Stomach smooth muscle (tissue), 2 donors: ENCODE results near the gene MAPK1.
"Not testable (repeated sequence)": the region's sequence is repeated elsewhere in the genome, so short reads cannot be mapped to it uniquely, and the experiment has no call there.

ENCODE experiments used
- H3K27ac ChIP-seq: one replicate; pipeline ENCODE4 v1.7.0; 2013; ENCODE audit warnings: mild to moderate bottlenecking, low read length, inconsistent platforms
- H3K27me3 ChIP-seq, 2 donors: one replicate each; pipeline ENCODE4 v1.7.0; 2013; ENCODE audit warnings: low read length in 2 of 2; ENCODE audit not compliant: insufficient read depth in 2 of 2, control insufficient read depth in 1 of 2
- H3K36me3 ChIP-seq, 2 donors: one replicate each; pipeline ENCODE4 v1.7.0; 2013; ENCODE audit warnings: low read length in 2 of 2; ENCODE audit not compliant: control insufficient read depth in 2 of 2, insufficient read depth in 2 of 2
- H3K4me1 ChIP-seq: one replicate; pipeline ENCODE4 v1.7.0; 2013; ENCODE audit warnings: low read length; ENCODE audit not compliant: control insufficient read depth, insufficient read depth
- H3K4me3 ChIP-seq, 2 donors: one replicate each; pipeline ENCODE4 v1.7.0; 2013; ENCODE audit warnings: low read length in 2 of 2
- H3K9ac ChIP-seq, 2 donors: one replicate each; pipeline ENCODE4 v1.7.0; 2013; ENCODE audit warnings: low read length in 2 of 2, mild to moderate bottlenecking in 1 of 2
- H3K9me3 ChIP-seq, 2 donors: one replicate each; pipeline ENCODE4 v1.7.0; 2013; ENCODE audit warnings: low read length in 2 of 2; ENCODE audit not compliant: control insufficient read depth in 2 of 2
- donor health status: healthy.
- donor health status: Pancreatic carcinoma.

Gene MAPK1

DNA sequence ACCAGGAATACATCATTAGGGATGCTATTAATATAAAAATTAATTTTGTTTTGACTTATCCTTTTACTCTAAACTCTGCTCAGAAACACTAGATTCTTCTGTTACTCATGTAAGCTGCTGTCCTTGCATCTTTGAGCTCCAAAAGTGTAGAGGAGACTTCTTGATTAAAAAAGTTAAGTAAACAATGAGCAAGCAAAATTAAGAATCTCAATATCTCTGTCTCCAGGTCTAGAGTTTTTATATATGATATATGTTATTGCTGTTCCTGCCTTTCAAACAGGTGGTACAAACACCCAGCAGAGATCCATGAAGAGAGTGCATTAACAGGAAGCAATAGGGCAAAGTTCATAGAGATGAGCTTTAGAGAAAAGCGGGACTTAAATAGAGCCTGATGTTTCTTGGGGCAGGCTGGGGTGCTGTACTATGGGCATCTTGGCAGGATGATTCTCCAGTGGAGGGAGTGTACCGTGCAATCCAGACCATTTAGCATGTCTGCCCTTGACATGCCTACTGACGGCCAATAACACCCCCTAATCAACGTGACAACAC lies 6.9 kb downstream of the MAPK1 start:
- H3K27ac ChIP-seq: no peak overlapping the region
- no peak overlapping the region for H3K9ac ChIP-seq
- peaks cover 12% of the 10 kb centered on the region for H3K4me1 ChIP-seq
- H3K36me3 ChIP-seq: no peaks in the 10 kb centered on the region
- no peaks in the 10 kb centered on the region for H3K27me3 ChIP-seq
- H3K4me3 ChIP-seq: no peak overlapping the region
- no peaks in the 10 kb centered on the region for H3K9me3 ChIP-seq

DNA sequence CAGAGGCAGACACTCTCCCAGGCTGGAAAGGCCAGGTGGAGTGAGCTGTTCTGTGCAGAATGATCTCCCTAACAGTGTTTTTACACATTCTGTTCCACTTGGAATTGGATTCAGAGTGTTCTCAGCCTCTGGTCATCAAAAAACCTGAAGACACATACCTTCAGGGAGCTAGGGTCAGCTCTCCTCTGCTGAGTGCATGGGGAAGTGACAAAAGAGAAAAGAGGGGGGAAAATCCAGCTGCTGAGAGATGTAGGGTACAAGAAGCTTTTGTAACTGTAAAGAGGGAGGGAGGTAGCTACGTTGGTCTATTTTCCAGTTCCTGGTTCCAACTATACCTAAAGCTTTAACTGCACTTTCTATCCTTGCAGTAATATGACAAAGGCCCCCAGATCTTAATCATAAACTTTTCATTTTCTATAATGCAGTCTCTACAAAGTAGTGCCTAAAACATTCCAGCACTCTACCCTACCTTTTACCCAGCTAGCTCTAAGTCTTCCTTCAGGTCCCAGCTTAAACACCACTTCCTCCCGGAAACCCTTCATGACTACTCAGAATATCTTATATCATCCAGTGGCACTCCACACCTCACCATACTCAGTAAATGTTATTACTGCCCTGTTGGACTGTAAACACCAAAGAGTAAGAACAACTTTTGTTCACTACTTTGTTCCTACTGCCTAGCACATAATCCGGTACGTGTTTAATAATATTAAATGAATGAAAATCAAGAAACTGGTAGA lies 9.2 kb downstream of the MAPK1 start:
- no peak overlapping the region for H3K4me3 ChIP-seq

DNA sequence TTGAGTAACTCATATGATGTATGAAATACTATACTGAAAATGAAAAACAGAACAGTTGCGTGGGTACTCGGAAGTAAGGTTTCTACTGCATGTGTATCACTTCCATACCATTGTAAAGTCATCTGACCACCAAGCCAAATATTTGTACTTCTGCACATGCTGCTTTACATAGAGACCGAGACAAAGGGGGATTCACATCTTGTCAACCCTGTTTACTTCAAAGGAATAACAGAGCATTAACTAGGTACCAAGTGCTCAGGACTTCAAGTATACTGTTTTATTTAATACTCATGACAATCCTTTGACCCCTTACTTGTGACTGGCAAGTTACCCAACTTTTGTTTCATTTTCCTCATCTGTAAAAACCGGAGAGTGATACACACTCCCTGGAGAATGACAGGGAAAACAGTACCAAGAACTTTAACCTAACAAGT lies 9.9 kb downstream of the MAPK1 start:
- H3K36me3 ChIP-seq: no peaks in the 10 kb centered on the region
- peaks cover 12% of the 10 kb centered on the region for H3K4me1 ChIP-seq
- H3K9ac ChIP-seq: no peak overlapping the region
- H3K9me3 ChIP-seq: no peaks in the 10 kb centered on the region
- H3K27ac ChIP-seq: peak overlapping the region; percentile 53
- H3K4me3 ChIP-seq: no peak overlapping the region
- no peaks in the 10 kb centered on the region for H3K27me3 ChIP-seq

More for the DNA sequence above, 9.2 kb downstream of the MAPK1 start:
- Histone ChIP-seq H3K9ac (no peak overlapping the region), H3K4me1 (peaks cover 12% of the 10 kb centered on the region), H3K36me3 (no peaks in the 10 kb centered on the region), H3K27me3 (no peaks in the 10 kb centered on the region), H3K27ac (peak overlapping the region; percentile 53), H3K9me3 (no peaks in the 10 kb centered on the region)

DNA sequence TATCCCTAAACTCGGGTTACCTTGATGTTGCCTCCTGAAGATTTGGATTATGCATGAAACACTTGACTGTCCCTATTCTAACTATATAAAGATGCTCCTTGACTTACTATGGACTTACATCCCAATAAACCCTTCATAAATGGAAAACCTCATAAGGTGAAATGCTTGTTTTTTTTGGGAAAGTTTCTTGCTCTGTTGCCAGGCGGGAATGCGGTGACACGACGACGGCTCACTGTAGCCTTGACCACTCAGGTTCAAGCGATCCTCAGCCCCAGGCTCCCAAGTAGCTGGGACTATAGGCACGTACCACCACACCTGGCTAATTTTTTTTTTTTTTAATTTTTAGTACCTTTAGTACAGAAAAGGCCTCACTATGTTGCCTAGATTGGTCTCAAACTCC lies 10.6 kb downstream of the MAPK1 start:
- Histone ChIP-seq H3K36me3 (no peaks in the 10 kb centered on the region), H3K9me3 (no peaks in the 10 kb centered on the region), H3K27ac (no peak overlapping the region), H3K4me1 (peaks cover 12% of the 10 kb centered on the region), H3K27me3 (no peaks in the 10 kb centered on the region), H3K9ac (no peak overlapping the region), H3K4me3 (no peak overlapping the region)

DNA sequence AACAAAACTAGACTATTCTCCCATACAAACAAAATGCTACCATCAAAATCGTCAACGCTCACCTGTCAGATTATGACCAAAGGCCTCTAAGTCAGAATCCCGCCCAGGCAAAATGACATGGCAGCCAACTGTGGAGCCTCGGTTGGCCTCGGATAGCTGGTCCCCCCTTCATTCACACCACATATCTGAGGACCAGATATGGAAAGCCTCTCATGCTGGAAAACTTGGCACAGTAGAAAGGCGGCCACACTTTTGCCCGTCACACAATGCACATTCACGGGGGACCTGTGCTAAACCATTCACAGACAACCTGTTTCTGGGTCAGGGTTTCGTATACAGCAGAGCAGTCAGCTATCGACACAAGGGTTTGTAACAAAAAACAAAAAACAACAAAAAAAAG lies 11.2 kb downstream of the MAPK1 start:
- Histone ChIP-seq H3K27me3 (no peaks in the 10 kb centered on the region), H3K4me1 (peaks cover 12% of the 10 kb centered on the region), H3K9ac (no peak overlapping the region), H3K9me3 (no peaks in the 10 kb centered on the region), H3K27ac (no peak overlapping the region), H3K4me3 (no peak overlapping the region), H3K36me3 (no peaks in the 10 kb centered on the region)

DNA sequence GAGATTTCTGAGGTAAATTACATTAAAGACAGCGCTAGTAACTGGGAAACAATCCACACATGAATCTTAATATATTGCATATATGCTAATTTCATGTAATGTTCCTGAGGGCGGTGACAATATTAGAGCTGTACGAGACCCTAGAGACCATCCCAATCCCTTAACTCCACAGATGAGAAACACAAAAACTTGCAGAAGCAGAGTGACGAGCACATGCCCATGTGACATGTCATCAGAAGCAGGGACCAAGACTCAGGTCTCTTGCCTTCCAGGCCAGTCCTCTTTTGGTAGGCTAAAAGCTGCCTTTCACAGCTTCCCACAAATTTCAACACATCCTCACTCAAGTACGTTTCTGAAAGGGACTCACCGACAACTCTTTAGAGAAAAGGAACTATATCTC lies 11.8 kb downstream of the MAPK1 start:
- Histone ChIP-seq H3K9me3 (no peaks in the 10 kb centered on the region), H3K27me3 (no peaks in the 10 kb centered on the region), H3K4me1 (peaks cover 9% of the 10 kb centered on the region), H3K27ac (no peak overlapping the region), H3K9ac (no peak overlapping the region), H3K36me3 (no peaks in the 10 kb centered on the region), H3K4me3 (no peak overlapping the region)

DNA sequence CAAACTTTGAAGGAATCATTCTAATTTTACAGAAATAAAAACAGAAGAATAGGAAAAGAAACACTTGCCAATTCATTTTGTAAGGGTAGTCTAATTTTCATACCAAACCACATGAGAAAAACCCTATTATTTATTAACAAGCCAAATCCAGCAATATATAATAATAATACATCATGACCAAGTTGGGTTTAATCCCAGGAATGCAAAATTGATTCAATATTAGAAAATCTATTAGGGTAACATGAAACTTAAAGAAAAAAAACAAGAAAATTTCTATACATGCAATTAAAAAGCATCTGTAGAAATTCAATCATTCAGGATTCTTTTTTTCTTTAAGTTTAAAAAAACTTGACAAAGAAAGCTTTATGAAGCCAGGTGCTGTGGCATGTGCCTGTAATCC lies 16.8 kb downstream of the MAPK1 start:
- Histone ChIP-seq H3K36me3 (no peaks in the 10 kb centered on the region), H3K9me3 (no peaks in the 10 kb centered on the region), H3K9ac (no peak overlapping the region), H3K27ac (no peak overlapping the region), H3K4me3 (no peak overlapping the region), H3K27me3 (no peaks in the 10 kb centered on the region), H3K4me1 (peaks cover 8% of the 10 kb centered on the region)

DNA sequence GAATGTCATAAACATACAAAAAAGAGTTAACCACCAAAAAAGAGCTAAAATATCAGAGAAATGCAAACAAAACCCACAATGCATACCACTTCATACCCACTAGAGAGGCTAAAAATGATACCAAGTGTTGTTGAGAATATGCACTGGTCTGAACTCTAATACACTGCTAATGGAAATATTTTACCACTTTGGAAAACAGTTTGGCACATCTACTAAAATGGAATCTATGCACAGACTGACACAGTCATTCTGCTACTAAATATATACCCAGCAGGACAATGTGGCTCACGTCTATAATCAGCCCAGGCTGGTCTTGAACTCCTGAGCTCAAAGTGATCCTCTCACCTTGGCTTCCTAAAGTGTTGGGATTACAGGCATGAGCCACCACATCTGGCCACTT lies 18.0 kb downstream of the MAPK1 start:
- Histone ChIP-seq H3K27me3 (no peaks in the 10 kb centered on the region), H3K9me3 (no peaks in the 10 kb centered on the region), H3K9ac (no peak overlapping the region), H3K36me3 (no peaks in the 10 kb centered on the region), H3K4me3 (peak overlapping the region in 1 of 2 donors; percentile 8), H3K27ac (no peak overlapping the region), H3K4me1 (peaks cover 8% of the 10 kb centered on the region)

DNA sequence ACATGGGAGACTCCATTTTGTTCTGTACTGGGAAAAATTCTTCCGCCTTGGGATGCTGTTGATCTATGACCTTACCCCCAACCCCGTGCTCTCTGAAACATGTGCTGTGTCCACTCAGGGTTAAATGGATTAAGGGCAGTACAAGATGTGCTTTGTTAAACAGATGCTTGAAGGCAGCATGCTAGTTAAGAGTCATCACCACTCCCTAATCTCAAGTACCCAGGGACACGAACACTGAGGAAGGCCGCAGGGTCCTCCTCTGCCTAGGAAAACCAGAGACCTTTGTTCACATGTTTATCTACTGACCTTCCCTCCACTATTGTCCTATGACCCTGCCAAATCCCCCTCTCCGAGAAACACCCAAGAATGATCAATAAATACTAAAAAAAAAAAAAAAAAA lies 19.4 kb downstream of the MAPK1 start:
- H3K9ac ChIP-seq, H3K4me3 ChIP-seq, H3K36me3 ChIP-seq, H3K4me1 ChIP-seq, H3K27me3 ChIP-seq, H3K9me3 ChIP-seq, H3K27ac ChIP-seq: not testable (repeated sequence)

DNA sequence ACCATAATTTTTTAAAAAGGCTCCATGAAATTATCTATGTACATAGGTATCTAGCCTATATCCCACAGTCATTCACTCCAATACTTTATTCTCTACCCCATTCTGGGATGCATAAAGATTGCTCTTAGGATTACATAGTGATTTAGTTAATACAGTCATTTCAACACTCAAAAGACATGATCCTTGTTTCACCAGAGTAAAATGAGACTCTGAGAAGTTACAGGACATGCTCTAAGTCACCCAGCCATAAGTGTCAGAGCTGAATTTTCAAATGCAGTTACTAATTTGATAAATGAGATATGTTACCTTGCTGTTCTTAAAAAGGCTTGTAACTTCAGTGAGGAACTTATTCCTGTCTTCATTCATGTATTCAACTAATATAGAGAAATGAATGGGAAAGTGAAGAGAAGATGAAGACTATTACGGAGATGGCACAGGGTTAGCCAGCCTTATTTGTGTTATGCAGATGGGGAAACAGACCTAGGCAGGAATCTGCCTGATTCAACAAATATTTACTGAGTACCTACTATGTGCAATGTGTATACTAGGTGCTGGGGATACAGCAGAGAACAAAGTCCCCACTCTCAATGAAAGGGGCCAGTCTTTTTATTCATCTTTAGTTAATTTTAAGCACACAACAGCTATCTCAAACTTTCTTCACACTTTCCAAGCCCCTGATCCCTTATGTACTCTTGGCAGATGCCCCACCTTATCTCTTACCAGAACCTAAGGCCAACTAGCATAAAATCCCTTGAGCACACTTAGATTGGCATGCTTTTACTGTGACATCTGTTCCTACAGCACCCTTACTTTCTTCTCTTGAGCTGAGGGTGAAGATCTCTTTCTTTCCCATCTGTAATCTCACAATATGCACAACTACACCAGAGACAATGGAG lies 21.6 kb downstream of the MAPK1 start:
- no peaks in the 10 kb centered on the region for H3K27me3 ChIP-seq
- no peak overlapping the region for H3K27ac ChIP-seq
- no peaks in the 10 kb centered on the region for H3K36me3 ChIP-seq
- H3K9me3 ChIP-seq: no peaks in the 10 kb centered on the region
- H3K4me3 ChIP-seq: no peak overlapping the region
- no peak overlapping the region for H3K9ac ChIP-seq
- H3K4me1 ChIP-seq: peaks cover 11% of the 10 kb centered on the region
